HG03521 (cell line): Measurements from ENCODE around the gene ARL16.
A peak's percentile ranks its signal among the peaks of the same experiment; 100 is the strongest.

ENCODE experiments used
- ATAC-seq: cut with Tn5 transposase; IDR thresholded peaks from one replicate; pipeline ENCODE4 v1.9.1; 2021; ENCODE audit warnings: mild to moderate bottlenecking, moderate library complexity; ENCODE audit not compliant: unreplicated experiment

Gene ARL16

GRCh38 chr17:81713004-81713555, 29.5 kb upstream of the ARL16 start:
- no peak for ATAC-seq

DNA sequence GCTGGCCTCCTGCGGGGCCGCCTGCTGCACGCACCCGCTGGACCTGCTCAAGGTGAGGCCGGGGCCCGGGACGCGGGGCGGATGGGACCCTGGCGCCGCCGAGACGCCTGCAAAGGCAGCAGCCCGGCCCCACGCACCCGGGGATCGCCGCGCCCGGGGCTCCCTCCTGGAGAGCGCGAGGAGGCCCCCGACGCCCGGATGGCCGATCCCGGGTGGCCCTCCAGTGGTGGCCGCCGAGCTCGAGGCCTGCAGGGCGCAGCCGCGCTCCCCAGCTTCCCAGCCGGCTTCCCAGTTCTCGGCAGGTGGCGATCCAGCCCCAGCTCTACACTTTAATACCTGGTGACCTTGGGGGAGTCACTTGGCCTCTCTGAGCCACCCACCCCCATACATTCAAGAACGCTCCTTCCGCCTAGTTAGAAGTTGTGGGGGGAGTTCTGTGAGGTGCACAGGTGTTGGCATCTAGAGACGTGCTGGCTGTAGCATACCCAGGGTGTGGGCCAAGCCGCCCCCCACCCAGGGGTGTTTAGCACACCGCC, 28.9 kb upstream of the ARL16 start:
- no peak for ATAC-seq

- peak; percentile 68 for ATAC-seq
These were observed 28.3 kb upstream of the ARL16 start, which contains the start of gene SLC25A10 for GRCh38 chr17:81711814-81712467. TSS of gene SLC25A10 (plus strand) at chr17:81712284. CDS start at chr17:81712427, 143 bp downstream.

DNA sequence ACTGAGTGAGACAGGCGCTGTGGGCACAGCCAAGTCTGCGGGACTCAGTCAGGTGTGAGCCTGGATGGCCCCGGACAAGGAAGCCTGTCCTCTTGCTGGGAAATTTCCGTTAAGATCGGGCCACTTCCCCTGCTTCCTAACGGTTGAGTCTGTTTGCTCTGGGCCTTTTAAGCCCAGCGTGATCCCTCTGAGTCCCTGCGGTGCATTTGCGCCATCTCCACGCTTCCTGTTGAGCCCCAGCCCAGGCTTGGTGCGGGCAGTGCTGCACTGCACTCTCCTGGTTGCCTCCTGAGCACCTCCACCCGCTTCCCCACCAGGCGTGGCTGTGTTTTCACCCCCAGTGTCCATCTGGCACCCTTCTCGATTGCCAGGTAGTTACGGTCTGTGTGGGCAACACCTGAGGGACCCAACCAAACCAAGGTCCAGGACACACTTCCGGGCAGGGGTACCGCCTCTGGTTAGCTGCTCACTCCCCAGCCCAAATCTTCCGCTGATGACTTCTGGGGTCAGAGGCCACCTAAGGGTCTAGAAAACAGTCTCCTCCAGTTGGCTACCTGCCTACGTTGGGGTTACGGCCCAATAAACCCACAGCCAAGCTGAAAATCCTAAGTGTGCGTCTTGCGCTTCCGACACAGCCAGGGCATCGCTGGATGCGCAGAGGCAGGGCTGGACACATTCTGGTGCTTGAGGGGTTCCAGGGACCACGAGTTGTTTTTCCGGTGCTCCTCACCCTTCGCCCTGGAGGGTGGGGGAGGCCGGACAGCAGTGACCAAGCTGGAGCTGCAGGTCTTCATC, 27.1 kb upstream of the ARL16 start:
- ATAC-seq = no peak

GRCh38 chr17:81708739-81709185, 25.2 kb upstream of the ARL16 start:
- ATAC-seq = no peak

GRCh38 chr17:81707725-81708646, 24.4 kb upstream of the ARL16 start:
- ATAC-seq = no peak

GRCh38 chr17:81706757-81707624, 23.4 kb upstream of the ARL16 start:
- no peak for ATAC-seq

DNA sequence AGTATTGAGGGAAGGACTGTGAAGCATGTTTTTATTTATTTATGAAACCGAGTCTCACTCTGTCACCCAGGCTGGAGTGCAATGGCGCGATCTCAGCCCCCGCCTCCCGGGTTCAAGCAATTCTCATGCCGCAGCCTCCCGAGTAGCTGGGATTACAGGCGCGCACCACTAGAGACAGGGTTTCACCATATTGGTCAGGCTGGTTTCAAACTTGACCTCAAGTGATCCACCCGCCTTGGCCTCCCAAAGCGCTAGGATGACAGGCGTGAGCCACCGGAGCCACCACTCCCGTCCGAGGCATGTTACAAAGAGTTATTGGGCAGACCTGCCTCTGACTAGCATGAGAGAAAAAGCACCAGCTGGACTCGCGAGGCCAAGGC, 22.6 kb upstream of the ARL16 start:
- ATAC-seq = no peak

DNA sequence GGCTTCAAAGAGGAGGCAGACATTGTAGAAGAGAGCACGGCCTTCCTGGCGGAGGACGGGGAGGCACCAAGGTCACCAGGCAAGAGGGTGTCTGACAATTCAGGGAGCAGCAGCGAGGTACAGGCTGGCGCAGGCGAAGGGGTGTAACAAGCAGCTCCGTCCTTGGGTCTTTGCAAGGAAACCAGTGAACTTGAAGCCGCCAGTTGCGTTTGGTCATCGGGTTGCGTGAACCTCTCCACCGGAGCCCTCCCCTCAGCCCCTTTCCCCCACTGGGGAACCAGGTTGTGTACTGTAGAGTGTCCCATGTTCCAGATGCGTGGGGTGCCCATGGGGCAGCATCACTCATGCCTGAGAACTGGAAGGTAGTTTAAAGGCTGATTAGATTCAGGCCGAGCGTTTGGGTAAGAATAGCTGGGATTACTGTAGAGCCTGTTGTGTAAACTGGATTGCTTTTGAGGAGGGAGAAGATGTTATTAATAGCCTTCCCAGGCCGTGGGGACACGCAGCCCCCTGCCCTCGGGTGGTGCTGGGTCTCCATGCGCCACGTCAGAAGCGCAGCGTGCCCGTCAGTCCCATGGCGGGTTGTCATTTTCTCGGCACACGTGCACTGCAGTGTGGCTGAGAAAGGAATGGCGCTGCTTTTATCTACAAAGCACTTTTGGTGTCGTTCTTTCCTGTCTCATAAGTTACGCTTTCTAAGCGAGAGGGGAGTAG, 22.1 kb upstream of the ARL16 start:
- no peak for ATAC-seq

DNA sequence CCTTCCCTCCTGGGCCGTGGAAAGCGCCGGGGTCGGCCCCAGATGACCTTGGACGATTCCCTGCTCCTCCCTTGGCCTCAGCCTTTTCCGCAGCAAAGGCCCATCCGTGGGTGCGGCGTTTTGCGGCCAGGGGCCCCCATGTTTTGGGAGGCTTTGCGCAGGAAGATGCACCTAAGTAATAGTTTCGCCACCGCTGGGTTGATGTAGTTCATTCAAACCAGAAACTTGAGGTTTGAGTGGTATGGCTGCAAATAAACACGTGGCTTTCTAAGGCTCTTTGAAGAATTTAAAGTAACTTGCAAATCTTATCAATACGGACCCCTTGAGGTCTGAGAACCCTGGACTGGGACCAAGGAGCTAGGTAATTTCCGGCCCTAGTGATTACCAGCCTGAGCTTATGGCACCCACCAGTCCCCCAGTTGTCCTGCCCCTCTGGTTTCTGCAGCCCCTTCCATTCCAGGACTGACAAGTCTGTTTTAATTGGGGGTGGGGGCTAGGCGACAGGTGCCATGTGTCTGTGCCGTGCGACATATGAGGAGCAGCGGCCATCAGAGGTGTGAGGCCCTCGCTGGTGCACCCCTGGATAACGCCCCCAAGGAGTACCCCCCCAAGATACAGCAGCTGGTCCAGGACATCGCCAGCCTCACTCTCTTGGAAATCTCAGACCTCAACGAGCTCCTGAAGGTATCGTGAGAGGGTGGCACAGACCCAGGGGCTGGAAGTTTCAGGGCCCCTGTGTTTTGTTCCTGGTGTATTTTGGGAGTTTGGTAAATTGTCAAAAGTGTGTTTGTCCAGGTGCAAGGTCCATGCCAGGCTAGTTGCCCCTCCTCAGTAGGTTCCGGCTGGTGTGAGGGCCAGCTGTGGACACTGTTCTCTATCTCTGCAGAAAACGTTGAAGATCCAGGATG, 20.4 kb upstream of the ARL16 start:
- ATAC-seq = no peak

GRCh38 chr17:81702934-81703746, 19.5 kb upstream of the ARL16 start, which contains the start of gene MRPL12:
TSS of gene MRPL12 (plus strand) at chr17:81703367. CDS start at chr17:81703502, 135 bp downstream.
- ATAC-seq = peak; percentile 84

- ATAC-seq = no peak
These were observed 17.9 kb upstream of the ARL16 start for GRCh38 chr17:81701288-81702071.

DNA sequence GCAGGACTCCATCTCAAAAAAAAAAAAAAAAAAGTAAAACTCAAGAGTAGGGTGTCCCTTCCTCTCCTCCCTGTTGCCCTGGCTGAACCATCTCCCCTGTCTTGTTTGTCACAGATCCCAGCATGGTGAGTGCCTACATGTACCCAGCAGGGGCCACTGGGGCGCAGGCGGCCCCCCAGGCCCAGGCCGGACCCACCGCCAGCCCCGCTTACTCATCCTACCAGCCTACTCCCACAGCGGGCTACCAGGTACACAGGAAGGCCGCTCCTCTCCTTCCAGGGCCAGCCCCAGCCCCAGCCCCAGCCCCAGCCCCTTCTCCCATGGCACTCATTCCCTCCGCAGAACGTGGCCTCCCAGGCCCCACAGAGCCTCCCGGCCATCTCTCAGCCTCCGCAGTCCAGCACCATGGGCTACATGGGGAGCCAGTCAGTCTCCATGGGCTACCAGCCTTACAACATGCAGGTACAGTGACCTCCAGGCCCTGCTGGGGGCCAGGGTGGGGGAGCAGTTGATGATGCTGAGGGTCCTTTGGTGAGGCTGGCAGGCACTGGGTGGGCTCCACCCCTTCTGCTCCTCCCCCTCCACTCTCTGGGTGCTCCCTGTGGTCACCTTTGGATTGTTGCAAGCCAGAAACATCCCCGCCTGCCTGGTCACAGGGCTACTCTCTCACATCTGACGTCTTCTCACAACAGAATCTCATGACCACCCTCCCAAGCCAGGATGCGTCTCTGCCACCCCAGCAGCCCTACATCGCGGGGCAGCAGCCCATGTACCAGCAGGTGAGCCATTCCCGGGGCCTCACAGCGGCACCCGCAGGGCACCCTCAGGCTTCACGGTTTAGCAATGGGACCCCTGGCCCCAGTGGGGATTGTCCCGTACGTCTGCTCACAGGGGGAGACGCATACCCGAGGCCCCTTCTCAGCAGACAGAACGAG, 17.0 kb upstream of the ARL16 start:
- no peak for ATAC-seq

DNA sequence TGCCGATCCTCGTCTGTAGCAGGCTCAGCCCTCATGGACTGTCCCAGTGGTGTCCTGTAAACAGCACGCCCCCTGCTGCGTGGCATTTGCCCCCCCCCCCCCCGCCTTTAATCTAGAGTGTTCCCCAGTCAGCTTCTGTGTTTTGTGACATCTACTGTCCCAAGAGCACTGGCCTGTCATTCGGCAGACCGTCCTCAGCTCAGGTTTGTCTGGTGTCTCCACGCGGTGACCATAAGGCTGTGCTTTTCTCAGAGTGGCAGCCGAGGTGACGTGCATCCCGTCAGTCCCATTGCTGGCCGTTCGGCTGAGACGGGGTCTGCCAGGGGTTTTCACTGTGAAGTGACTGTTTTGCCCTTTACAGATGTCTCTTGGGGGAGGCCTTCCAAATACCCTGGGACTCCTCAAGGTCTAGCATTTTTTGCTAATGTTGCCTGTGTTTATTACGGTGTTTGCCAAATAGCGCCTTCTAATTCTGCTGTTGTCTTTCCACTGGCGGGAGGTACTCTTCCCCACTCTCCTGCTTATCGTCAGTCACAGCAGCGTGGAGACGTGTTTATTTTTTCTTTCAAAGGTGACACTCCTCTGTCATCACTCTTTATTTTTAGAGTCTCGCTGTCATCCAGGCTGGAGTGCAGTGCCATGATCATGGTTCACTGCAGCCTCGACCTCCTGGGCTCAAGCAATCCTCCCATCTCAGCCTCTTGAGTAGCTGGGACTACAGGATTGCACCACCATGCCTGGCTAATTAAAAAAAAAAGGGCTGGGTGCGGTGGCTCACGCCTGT, 13.9 kb upstream of the ARL16 start:
- ATAC-seq = no peak
